Left ventricle myocardium inferior (tissue), 1 donor: ENCODE measurements around the gene RBP3. TPM values are rescaled to one million over a fixed set of nuclear protein-coding genes. Genes with fewer than 3 reads are reported as not detected.

Source experiments
- DNase-seq: peaks from one replicate; pipeline ENCODE4 v3.0.0-alpha.2; 2020
- H3K27ac ChIP-seq: fragments of 200-600 bp; replicated peaks from 2 replicates; pipeline ENCODE4 v1.8.0; 2021
- H3K27me3 ChIP-seq: fragments of 200-600 bp; 2 replicates; pipeline ENCODE4 v1.8.0; 2021; ENCODE audit warnings: low read depth
- H3K36me3 ChIP-seq: fragments of 200-600 bp; 2 replicates; pipeline ENCODE4 v1.8.0; 2021
- H3K4me1 ChIP-seq: fragments of 200-600 bp; 2 replicates; pipeline ENCODE4 v1.8.0; 2021
- H3K4me3 ChIP-seq: fragments of 200-600 bp; 2 replicates; pipeline ENCODE4 v1.8.0; 2021; ENCODE audit warnings: mild to moderate bottlenecking, moderate library complexity
- H3K9me3 ChIP-seq: fragments of 200-600 bp; replicated peaks from 2 replicates; pipeline ENCODE4 v1.8.0; 2021
- intact Hi-C: fragments of 100-400 bp; cut with micrococcal nuclease; formaldehyde crosslinking; loops from one replicate; pipeline ENCODE4 v1.11.0; 2022
- total RNA-seq: library from RNA; stranded (reverse); fragmentation: NEBNext Ultra II Directional; extraction: Animal tissue kit (Norgen Biotek cat#: 25700); gene quantifications from one replicate; pipeline ENCODE4 v1.2.1, GENCODE V29; 2021
- TF ChIP-seq, protein P1 (sequence below): fragments of 200-600 bp; IDR thresholded peaks from 2 replicates; pipeline ENCODE4 v1.8.0; 2021; ENCODE audit warnings: antibody characterized with exemption, mild to moderate bottlenecking, borderline replicate concordance
- donor health status: DM: no; HTN: yes; CAD: no; lungs with severe emphysema.

Gene RBP3
- total RNA-seq, 1 donor from 2014 or later = not detected

DNA sequence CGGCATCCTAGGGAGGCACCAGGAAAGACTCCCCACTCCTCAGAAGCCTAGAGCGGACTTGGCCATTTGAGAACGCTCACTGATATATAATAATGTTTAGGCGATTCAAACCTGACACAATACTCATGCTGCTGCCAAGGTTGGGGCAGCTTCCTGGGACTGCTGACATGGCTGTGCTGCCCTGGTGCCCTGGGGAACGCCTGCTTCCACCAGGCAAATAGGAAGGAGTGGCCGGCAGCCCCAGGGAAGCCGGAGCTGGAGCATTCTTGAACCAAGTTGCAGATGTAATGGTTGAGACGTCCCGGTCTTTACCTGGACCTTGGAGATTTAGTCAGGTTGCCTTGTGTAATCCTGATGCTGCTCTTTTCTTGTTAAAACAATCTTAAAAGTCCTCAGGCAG is 39.4 kb upstream of the RBP3 start:
- no peak for DNase-seq
- Histone ChIP-seq H3K36me3 (no peaks in the 10 kb centered on the region), H3K27ac (no peak overlapping the region), H3K9me3 (no peaks in the 10 kb centered on the region), H3K27me3 (peaks cover 78% of the 10 kb centered on the region), H3K4me3 (no peak overlapping the region), H3K4me1 (peaks cover 10% of the 10 kb centered on the region)
- intact Hi-C loops = no loop called here
- TF ChIP-seq, protein P1, sequence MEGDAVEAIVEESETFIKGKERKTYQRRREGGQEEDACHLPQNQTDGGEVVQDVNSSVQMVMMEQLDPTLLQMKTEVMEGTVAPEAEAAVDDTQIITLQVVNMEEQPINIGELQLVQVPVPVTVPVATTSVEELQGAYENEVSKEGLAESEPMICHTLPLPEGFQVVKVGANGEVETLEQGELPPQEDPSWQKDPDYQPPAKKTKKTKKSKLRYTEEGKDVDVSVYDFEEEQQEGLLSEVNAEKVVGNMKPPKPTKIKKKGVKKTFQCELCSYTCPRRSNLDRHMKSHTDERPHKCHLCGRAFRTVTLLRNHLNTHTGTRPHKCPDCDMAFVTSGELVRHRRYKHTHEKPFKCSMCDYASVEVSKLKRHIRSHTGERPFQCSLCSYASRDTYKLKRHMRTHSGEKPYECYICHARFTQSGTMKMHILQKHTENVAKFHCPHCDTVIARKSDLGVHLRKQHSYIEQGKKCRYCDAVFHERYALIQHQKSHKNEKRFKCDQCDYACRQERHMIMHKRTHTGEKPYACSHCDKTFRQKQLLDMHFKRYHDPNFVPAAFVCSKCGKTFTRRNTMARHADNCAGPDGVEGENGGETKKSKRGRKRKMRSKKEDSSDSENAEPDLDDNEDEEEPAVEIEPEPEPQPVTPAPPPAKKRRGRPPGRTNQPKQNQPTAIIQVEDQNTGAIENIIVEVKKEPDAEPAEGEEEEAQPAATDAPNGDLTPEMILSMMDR = no peak

DNA sequence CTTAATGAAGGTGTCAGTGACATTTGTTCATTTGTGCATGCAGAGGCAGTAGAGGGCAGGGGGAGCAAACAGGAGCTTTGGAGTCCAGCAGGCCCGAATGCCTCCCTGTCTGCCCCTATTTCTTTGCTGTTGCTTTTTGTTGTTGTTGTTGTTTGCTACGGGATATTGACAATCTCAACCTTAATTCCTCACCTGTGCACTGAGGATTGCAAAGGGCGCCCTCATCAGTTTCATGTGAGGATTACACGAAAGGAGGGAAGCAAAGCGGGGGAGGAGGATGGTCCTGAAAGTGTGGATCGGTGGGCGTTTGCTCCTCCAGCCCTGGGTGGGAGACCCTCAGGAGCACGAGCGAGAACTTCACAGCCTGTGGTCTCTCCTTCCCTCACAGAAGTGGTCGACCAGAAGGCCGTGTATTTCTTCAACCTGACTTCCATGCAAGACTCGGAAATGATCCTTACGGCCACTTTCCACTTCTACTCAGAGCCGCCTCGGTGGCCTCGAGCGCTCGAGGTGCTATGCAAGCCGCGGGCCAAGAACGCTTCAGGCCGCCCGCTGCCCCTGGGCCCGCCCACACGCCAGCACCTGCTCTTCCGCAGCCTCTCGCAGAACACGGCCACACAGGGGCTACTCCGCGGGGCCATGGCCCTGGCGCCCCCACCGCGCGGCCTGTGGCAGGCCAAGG is 38.6 kb upstream of the RBP3 start:
- H3K27ac ChIP-seq = no peak overlapping the region
- H3K9me3 ChIP-seq = no peaks in the 10 kb centered on the region
- intact Hi-C loops = loop anchor here (10.0 kb wide), 1 partner anchor 285 kb away; no protein-coding TSS in a partner anchor
- no peak for DNase-seq
- H3K36me3 ChIP-seq = no peaks in the 10 kb centered on the region
- TF ChIP-seq, protein P1 = peak; percentile 28
- H3K4me1 ChIP-seq = peaks cover 10% of the 10 kb centered on the region
- H3K4me3 ChIP-seq = no peak overlapping the region
- H3K27me3 ChIP-seq = peaks cover 71% of the 10 kb centered on the region

DNA sequence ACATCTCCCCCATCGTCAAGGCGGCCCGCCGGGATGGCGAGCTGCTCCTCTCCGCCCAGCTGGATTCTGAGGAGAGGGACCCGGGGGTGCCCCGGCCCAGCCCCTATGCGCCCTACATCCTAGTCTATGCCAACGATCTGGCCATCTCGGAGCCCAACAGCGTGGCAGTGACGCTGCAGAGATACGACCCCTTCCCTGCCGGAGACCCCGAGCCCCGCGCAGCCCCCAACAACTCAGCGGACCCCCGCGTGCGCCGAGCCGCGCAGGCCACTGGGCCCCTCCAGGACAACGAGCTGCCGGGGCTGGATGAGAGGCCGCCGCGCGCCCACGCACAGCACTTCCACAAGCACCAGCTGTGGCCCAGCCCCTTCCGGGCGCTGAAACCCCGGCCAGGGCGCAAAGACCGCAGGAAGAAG is 38.1 kb upstream of the RBP3 start:
- intact Hi-C loops = loop anchor here (10.0 kb wide), 1 partner anchor 285 kb away; no protein-coding TSS in a partner anchor
- Histone ChIP-seq H3K36me3 (no peaks in the 10 kb centered on the region), H3K9me3 (no peaks in the 10 kb centered on the region), H3K27me3 (peaks cover 66% of the 10 kb centered on the region), H3K27ac (no peak overlapping the region), H3K4me1 (peaks cover 10% of the 10 kb centered on the region), H3K4me3 (no peak overlapping the region)
- TF ChIP-seq, protein P1 = no peak
- DNase-seq = no peak

DNA sequence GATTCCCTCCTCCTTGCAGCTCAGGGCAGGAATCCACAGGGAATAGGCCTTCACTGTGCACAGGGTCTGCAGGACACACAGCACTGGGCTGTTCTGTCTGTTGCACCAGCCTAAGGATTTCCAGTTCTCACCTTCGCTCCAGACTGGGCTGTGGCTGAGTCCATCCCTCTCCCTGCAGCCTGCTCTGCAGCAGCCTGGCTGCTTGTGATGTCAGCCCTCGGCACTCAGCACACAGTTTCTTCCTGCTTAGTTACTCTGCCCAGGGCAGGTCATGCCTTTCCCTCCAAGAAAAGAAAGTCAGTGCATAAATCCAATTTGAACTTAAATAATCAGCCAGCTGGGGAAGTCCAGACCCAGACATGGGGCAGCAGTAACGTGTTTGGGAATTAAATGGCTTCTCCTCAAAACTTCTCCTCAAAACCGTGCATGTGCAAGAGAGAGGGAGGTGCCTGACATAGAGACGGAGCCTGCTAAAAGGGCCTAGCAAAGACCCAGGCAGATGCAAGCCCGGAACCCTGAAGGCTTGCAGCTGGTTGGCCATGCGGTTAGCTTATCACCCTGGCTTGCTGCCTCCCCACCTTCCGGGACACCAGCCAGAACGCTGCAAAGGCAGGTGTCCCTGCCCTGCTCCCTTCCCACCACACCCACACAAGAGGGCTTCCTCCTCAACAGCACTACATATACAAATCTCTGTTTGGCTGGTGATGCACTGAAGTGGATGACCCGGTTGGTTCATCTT is 36.8 kb upstream of the RBP3 start:
- no peak for DNase-seq
- H3K4me1 ChIP-seq = peaks cover 10% of the 10 kb centered on the region
- H3K27me3 ChIP-seq = peaks cover 53% of the 10 kb centered on the region
- intact Hi-C loops = loop anchor here (10.0 kb wide), 1 partner anchor 287 kb away; no protein-coding TSS in a partner anchor
- no peaks in the 10 kb centered on the region for H3K9me3 ChIP-seq
- no peaks in the 10 kb centered on the region for H3K36me3 ChIP-seq
- no peak overlapping the region for H3K4me3 ChIP-seq
- no peak overlapping the region for H3K27ac ChIP-seq
- TF ChIP-seq, protein P1 = no peak

DNA sequence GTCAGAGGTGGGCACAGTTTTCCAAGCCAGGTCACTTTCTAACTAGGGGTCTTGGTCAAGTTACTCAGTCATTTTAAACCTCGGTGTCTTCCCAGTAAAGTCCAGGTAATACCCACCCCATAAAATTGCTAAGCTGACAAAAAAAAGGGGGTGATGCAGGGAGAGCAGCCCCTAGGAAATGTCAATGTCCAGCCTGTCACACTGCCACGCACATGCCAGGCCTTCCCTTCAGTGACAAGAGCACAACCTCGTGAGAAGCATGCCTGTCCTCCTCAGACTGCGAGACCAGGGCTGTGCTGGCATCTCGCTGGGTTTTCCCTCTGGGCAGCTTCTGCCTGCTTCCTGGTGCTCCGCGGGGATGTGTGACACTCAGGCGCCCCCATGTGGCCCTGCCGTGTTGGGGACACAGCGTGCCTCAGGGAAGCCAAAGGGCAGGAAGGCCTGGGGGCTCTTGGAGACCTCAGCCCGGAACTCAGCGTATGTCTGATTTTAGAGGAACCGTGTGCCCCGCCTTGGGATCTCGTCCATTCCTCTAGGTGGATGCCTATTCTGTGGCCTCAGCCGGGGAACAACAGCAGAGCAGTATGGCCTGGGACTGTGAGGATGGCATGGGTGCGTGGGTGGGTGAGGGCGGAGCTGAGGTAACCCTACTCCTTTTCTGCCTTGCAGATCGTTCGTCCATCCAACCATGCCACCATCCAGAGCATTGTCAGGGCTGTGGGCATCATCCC is 36.1 kb upstream of the RBP3 start:
- intact Hi-C loops = loop anchor here (10.0 kb wide), 1 partner anchor 287 kb away; no protein-coding TSS in a partner anchor
- H3K27ac ChIP-seq = no peak overlapping the region
- peak; percentile 84 for DNase-seq
- no peak overlapping the region for H3K4me3 ChIP-seq
- no peaks in the 10 kb centered on the region for H3K9me3 ChIP-seq
- TF ChIP-seq, protein P1 = peak; percentile 85
- no peaks in the 10 kb centered on the region for H3K36me3 ChIP-seq
- H3K27me3 ChIP-seq = peaks cover 46% of the 10 kb centered on the region
- H3K4me1 ChIP-seq = peaks cover 10% of the 10 kb centered on the region
